GM12878 (cell line): ENCODE measurements around the gene MROH8. TPM values are rescaled to one million over a fixed set of nuclear protein-coding genes. Genes with fewer than 3 reads are reported as not detected.

Source experiments
- ATAC-seq: fragments of 200-7000 bp; cut with Tn5 transposase; 3 replicates; pipeline ENCODE4 v1.9.1; 2020; ENCODE audit warnings: mild to moderate bottlenecking, moderate library complexity
- BruUV-seq: library from RNA; stranded (reverse); fragments of 400-500 nt; replicated peaks from 2 replicates; lab custom pipeline; 2021; lab: Mats Ljungman, UMichigan
- CTCF ChIA-PET: fragments of 300-600 bp; sonication (Branson Sonifier 250); formaldehyde crosslinking; extraction: SDS; loops from one replicate; lab custom pipeline; 2021; ENCODE audit warnings: inconsistent platforms; lab: Yijun Ruan, JAX
- POLR2A ChIA-PET: fragments of 350-600 bp; formaldehyde crosslinking; extraction: SDS; loops from one replicate; lab custom pipeline; 2021; ENCODE audit warnings: inconsistent platforms; lab: Charles Lee
- RAD21 ChIA-PET: fragments of 300-600 bp; sonication (Branson Sonifier 250); formaldehyde crosslinking; loops from one replicate; lab custom pipeline; 2023; ENCODE audit warnings: antibody characterized with exemption; ENCODE audit not compliant: unreplicated experiment; lab: Charles Lee
- SMC1A ChIA-PET: fragments of 300-600 bp; sonication (Branson Sonifier 250); formaldehyde crosslinking; loops from one replicate; lab custom pipeline; 2023; ENCODE audit not compliant: unreplicated experiment, uncharacterized antibody; lab: Charles Lee
- DNase-seq: peaks from one replicate; pipeline ENCODE4 v3.0.0-alpha.2; 2011; ENCODE audit warnings: low read depth, low spot score
- FAIRE-seq: peaks from 3 replicates; lab custom pipeline; 2011; peaks lifted over from hg19 to GRCh38; lab: Jason Lieb, UNC
- H2AFZ ChIP-seq: 2 replicates; pipeline ENCODE4 v1.6.0; 2011; ENCODE audit warnings: low read depth, low read length, control low read depth; ENCODE audit not compliant: control insufficient read depth
- H3K27ac ChIP-seq: 2 replicates; pipeline ENCODE4 v1.5.1; 2011; ENCODE audit warnings: control low read depth; ENCODE audit not compliant: control insufficient read depth, insufficient read depth
- H3K27me3 ChIP-seq, 2 experiments: replicated peaks in 1 of 2; 2 replicates each; pipeline versions ENCODE4 v1.6.0 to v1.6.1; 2011; ENCODE audit warnings: low read length in 1 of 2; ENCODE audit not compliant: control insufficient read depth in 2 of 2, insufficient read depth in 2 of 2
- H3K36me3 ChIP-seq, 2 experiments: 2 replicates each; pipeline ENCODE4 v1.5.1; 2011; ENCODE audit warnings: low read length in 1 of 2; ENCODE audit not compliant: control insufficient read depth in 2 of 2, insufficient read depth in 2 of 2
- H3K4me1 ChIP-seq: 2 replicates; pipeline ENCODE4 v1.6.1; 2011; ENCODE audit warnings: mild to moderate bottlenecking, low read length, moderate library complexity, mixed read lengths; ENCODE audit not compliant: control insufficient read depth, insufficient read depth
- H3K4me2 ChIP-seq: 2 replicates; pipeline ENCODE4 v1.6.0; 2011; ENCODE audit warnings: control low read depth; ENCODE audit not compliant: control insufficient read depth, insufficient read depth
- H3K4me3 ChIP-seq: fragments of 200-600 bp; sonication (generic); 2 replicates; pipeline ENCODE4 v1.5.1; 2016
- H3K79me2 ChIP-seq: 2 replicates; pipeline ENCODE4 v1.6.0; 2011; ENCODE audit warnings: low read length; ENCODE audit not compliant: control insufficient read depth, insufficient read depth
- H3K9ac ChIP-seq: 2 replicates; pipeline ENCODE4 v1.8.0; 2011; ENCODE audit warnings: low read length, control low read depth, mixed read lengths; ENCODE audit not compliant: control insufficient read depth, insufficient read depth
- H3K9me3 ChIP-seq: replicated peaks from 3 replicates; pipeline ENCODE4 v1.5.1; 2011; ENCODE audit warnings: mild to moderate bottlenecking, low read length; ENCODE audit not compliant: control insufficient read depth, insufficient read depth
- H4K20me1 ChIP-seq: 2 replicates; pipeline ENCODE4 v1.6.0; 2011; ENCODE audit not compliant: control insufficient read depth, insufficient read depth
- MAX ChIP-seq: IDR thresholded peaks from 2 replicates; pipeline ENCODE4 v1.6.1; 2012; ENCODE audit warnings: low read depth, low read length, improper control_type of control experiment
- NR2C2 ChIP-seq: IDR thresholded peaks from 2 replicates; pipeline ENCODE4 v1.6.1; 2011; ENCODE audit warnings: borderline replicate concordance, low read depth; ENCODE audit not compliant: control insufficient read depth, insufficient read length
- POU2F2 ChIP-seq: IDR thresholded peaks from 3 replicates; pipeline ENCODE4 v1.6.1; 2011; ENCODE audit warnings: low read depth, mild to moderate bottlenecking, low read length, borderline replicate concordance
- SPI1 ChIP-seq: IDR thresholded peaks from 2 replicates; pipeline ENCODE4 v1.6.1; 2011; ENCODE audit warnings: low read depth, mild to moderate bottlenecking, low read length, moderate library complexity, borderline replicate concordance; ENCODE audit not compliant: insufficient read depth
- SUPT20H ChIP-seq: IDR thresholded peaks from 2 replicates; pipeline ENCODE4 v1.6.1; 2011; ENCODE audit warnings: low read depth, mild to moderate bottlenecking, low read length, moderate library complexity, borderline replicate concordance; ENCODE audit not compliant: control insufficient read depth
- ZBTB4 ChIP-seq: fragments of 450-650 bp; formaldehyde crosslinking; IDR thresholded peaks from 2 replicates; pipeline ENCODE4 v1.4.0; 2022; ENCODE audit warnings: mild to moderate bottlenecking, moderate library complexity
- ZNF217 ChIP-seq: fragments of 450-650 bp; IDR thresholded peaks from 2 replicates; pipeline ENCODE4 v1.6.1; 2017; ENCODE audit warnings: antibody characterized with exemption, mild to moderate bottlenecking
- in situ Hi-C: fragments of 300-500 bp; cut with MboI; formaldehyde crosslinking; loops from 9 replicates; pipeline ENCODE4 v1.14.3; 2018; ENCODE audit warnings: mixed read lengths
- intact Hi-C: fragments of 100-400 bp; cut with micrococcal nuclease; formaldehyde crosslinking; loops from one replicate; pipeline ENCODE4 v1.14.2; 2022; ENCODE audit not compliant: unreplicated experiment
- polyA plus RNA-seq, 11 experiments: library from polyadenylated mRNA; depleted of rRNA in 4 of 11; unstranded in 6 of 11; stranded (reverse) in 5 of 11; fragments of >200 nt; fragmentation: Nextera tagmentation in 4 of 11; fragmentation: Illumina TruSeq in 1 of 11; extraction: Ambion mirVana in 4 of 11; extraction: Trizol in 1 of 11; gene quantifications; 1 replicate in 1 of 11; 2 replicates in 10 of 11; pipeline versions ENCODE4 v1.2.1 to v1.2.3, GENCODE V29; 2011 to 2016; ENCODE audit warnings: inconsistent platforms in 2 of 11, missing spikeins in 2 of 11, low read depth in 1 of 11
- total RNA-seq, 4 experiments: library from RNA; depleted of rRNA in 3 of 4; stranded (reverse); fragments of >200 nt in 3 of 4; fragmentation: Illumina TruSeq in 1 of 4; extraction: Trizol in 1 of 4; gene quantifications; 2 replicates each; pipeline versions ENCODE4 v1.2.1 to v1.2.3, GENCODE V29; 2013 to 2021
- TF ChIP-seq, protein P1 (sequence below): IDR thresholded peaks from 2 replicates; pipeline ENCODE4 v1.6.1; 2011; ENCODE audit warnings: low read depth, low read length, improper control_type of control experiment, borderline replicate concordance
- TF ChIP-seq, protein P2 (sequence below): fragments of 450-650 bp; IDR thresholded peaks from 2 replicates; pipeline ENCODE4 v1.6.1; 2017; ENCODE audit warnings: mild to moderate bottlenecking, moderate library complexity
- TF ChIP-seq, protein P3 (sequence below): IDR thresholded peaks from 2 replicates; pipeline ENCODE4 v1.6.1; 2011; ENCODE audit warnings: low read depth, mild to moderate bottlenecking, low read length, moderate library complexity, borderline replicate concordance; ENCODE audit errors: extremely low read depth

Gene MROH8
- total and polyA plus RNA-seq, 10 of the 15 experiments (the other 5 are each of a cell fraction or from before 2014, with no cell fraction given) = 0.16 to 2.8 (median 1.8) TPM

DNA sequence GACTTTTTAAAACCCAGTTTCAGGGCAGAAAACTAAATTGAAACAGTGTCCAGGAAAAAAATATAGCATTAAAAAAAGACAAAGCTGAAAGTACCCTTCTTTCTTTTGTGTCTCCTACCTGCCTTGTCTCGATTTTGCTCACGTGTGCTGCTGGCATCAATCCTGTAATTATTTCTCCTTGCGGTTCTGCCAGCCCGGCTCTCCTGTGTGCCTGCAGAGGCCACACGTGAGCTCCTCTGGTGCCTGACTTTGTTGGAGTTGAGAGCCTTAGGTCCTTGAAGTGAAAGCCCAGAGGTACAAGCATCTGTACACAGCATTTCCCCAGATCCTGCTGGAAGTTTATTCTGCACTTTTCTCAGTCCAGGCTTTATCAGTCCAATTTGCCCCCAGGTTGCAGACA lies 45.8 kb upstream of the MROH8 start (continued):
- no peak for TF ChIP-seq ZBTB4
- no peak for TF ChIP-seq ZNF217
- TF ChIP-seq POU2F2 = no peak
- no peak for TF ChIP-seq MAX

- ChIA-PET POLR2A (interaction anchor here (0.7 to 0.9 kb wide), 3 partner anchors 44 to 280 kb away, joined by 3 to 4 read pairs (median 3); partner anchors contain the start of genes MROH8 and RPN2), RAD21 (interaction anchor here (0.9 to 1.7 kb wide), 5 partner anchors 10 to 312 kb away, joined by 3 to 5 read pairs (median 3); no protein-coding TSS in a partner anchor), SMC1A (interaction anchor here (0.8 to 3.9 kb wide), 4 partner anchors 9 to 54 kb away, joined by 3 to 19 read pairs (median 3); no protein-coding TSS in a partner anchor), CTCF (interaction anchor here (0.7 to 1.5 kb wide), 8 partner anchors 13 to 215 kb away, joined by 3 to 11 read pairs (median 4); partner anchors contain the start of gene RPN2)
- no peaks in the 10 kb centered on the region for H3K27me3 ChIP-seq
- no peak overlapping the region for H3K4me2 ChIP-seq
- H3K4me1 ChIP-seq = no peaks in the 10 kb centered on the region
- no TSS peak for BruUV-seq
- no peak overlapping the region for H2AFZ ChIP-seq
- H4K20me1 ChIP-seq = peaks cover 2% of the 10 kb centered on the region; the same call in 1 of the 2 replicates
- no peaks in the 10 kb centered on the region for H3K79me2 ChIP-seq
- peaks cover 31 to 51% of the 10 kb centered on the region in 2 experiments for H3K36me3 ChIP-seq
- intact Hi-C loops (no loop called here), in situ Hi-C loops (no loop called here)
- FAIRE-seq (peak; percentile 86), DNase-seq (no peak), ATAC-seq (peak; percentile 84)
- H3K4me3 ChIP-seq = no peak overlapping the region
- no peak overlapping the region for H3K9ac ChIP-seq
- no peaks in the 10 kb centered on the region for H3K9me3 ChIP-seq
- H3K27ac ChIP-seq = no peak overlapping the region
- TF ChIP-seq SPI1 = peak; percentile 69
- TF ChIP-seq, protein P1, sequence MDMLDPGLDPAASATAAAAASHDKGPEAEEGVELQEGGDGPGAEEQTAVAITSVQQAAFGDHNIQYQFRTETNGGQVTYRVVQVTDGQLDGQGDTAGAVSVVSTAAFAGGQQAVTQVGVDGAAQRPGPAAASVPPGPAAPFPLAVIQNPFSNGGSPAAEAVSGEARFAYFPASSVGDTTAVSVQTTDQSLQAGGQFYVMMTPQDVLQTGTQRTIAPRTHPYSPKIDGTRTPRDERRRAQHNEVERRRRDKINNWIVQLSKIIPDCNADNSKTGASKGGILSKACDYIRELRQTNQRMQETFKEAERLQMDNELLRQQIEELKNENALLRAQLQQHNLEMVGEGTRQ = peak; percentile 23; the same call in 1 of the 2 replicates
- TF ChIP-seq NR2C2 = no peak
- no peak for TF ChIP-seq SUPT20H
- TF ChIP-seq, protein P2, sequence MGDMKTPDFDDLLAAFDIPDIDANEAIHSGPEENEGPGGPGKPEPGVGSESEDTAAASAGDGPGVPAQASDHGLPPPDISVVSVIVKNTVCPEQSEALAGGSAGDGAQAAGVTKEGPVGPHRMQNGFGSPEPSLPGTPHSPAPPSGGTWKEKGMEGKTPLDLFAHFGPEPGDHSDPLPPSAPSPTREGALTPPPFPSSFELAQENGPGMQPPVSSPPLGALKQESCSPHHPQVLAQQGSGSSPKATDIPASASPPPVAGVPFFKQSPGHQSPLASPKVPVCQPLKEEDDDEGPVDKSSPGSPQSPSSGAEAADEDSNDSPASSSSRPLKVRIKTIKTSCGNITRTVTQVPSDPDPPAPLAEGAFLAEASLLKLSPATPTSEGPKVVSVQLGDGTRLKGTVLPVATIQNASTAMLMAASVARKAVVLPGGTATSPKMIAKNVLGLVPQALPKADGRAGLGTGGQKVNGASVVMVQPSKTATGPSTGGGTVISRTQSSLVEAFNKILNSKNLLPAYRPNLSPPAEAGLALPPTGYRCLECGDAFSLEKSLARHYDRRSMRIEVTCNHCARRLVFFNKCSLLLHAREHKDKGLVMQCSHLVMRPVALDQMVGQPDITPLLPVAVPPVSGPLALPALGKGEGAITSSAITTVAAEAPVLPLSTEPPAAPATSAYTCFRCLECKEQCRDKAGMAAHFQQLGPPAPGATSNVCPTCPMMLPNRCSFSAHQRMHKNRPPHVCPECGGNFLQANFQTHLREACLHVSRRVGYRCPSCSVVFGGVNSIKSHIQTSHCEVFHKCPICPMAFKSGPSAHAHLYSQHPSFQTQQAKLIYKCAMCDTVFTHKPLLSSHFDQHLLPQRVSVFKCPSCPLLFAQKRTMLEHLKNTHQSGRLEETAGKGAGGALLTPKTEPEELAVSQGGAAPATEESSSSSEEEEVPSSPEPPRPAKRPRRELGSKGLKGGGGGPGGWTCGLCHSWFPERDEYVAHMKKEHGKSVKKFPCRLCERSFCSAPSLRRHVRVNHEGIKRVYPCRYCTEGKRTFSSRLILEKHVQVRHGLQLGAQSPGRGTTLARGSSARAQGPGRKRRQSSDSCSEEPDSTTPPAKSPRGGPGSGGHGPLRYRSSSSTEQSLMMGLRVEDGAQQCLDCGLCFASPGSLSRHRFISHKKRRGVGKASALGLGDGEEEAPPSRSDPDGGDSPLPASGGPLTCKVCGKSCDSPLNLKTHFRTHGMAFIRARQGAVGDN = 0 out of 2 replicates have a peak, but pooled peaks have one; percentile 31
- TF ChIP-seq, protein P3, sequence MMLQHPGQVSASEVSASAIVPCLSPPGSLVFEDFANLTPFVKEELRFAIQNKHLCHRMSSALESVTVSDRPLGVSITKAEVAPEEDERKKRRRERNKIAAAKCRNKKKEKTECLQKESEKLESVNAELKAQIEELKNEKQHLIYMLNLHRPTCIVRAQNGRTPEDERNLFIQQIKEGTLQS = 0 out of 2 replicates have a peak, but pooled peaks have one; percentile 14
These were observed 43.7 kb upstream of the MROH8 start for GRCh38 chr20:37223053-37223452.
